Stimulated activated CD8-positive, alpha-beta memory T cell treated with anti-CD3 and anti-CD28 coated beads, Interleukin-4, amount 100 ng/mL, for 24 hours (primary cell): ENCODE measurements around the gene UQCC5.

Source experiments
- DNase-seq: peaks from one replicate; pipeline ENCODE4 v3.0.0-alpha.2; 2020; ENCODE audit warnings: low read depth

The UQCC5 gene

GRCh38 chr3:52536369-52537164 lies at the start of gene UQCC5:
Gene UQCC5 (plus strand): TSS chr3:52536605. CDS start chr3:52536756, 151 bp downstream.
- DNase-seq = peak; percentile 95

GRCh38 chr3:52487050-52487787 lies 49.2 kb upstream of the UQCC5 start:
- DNase-seq = no peak

DNA sequence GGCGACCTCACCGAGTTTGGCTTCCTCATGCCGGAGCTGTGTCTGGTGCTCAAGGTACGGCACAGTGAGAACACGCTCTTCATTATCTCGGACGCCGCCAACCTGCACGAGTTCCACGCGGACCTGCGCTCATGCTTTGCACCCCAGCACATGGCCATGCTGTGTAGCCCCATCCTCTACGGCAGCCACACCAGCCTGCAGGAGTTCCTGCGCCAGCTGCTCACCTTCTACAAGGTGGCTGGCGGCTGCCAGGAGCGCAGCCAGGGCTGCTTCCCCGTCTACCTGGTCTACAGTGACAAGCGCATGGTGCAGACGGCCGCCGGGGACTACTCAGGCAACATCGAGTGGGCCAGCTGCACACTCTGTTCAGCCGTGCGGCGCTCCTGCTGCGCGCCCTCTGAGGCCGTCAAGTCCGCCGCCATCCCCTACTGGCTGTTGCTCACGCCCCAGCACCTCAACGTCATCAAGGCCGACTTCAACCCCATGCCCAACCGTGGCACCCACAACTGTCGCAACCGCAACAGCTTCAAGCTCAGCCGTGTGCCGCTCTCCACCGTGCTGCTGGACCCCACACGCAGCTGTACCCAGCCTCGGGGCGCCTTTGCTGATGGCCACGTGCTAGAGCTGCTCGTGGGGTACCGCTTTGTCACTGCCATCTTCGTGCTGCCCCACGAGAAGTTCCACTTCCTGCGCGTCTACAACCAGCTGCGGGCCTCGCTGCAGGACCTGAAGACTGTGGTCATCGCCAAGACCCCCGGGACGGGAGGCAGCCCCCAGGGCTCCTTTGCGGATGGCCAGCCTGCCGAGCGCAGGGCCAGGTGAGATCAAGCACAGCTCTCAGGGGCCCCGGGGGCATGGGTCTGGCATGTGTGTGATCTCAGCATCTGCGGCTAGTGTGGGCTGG lies 48.4 kb upstream of the UQCC5 start:
- no peak for DNase-seq

GRCh38 chr3:52488746-52489145 lies 47.7 kb upstream of the UQCC5 start:
- DNase-seq = no peak

- DNase-seq = no peak
These were observed 47.0 kb upstream of the UQCC5 start for GRCh38 chr3:52489453-52489852.

DNA sequence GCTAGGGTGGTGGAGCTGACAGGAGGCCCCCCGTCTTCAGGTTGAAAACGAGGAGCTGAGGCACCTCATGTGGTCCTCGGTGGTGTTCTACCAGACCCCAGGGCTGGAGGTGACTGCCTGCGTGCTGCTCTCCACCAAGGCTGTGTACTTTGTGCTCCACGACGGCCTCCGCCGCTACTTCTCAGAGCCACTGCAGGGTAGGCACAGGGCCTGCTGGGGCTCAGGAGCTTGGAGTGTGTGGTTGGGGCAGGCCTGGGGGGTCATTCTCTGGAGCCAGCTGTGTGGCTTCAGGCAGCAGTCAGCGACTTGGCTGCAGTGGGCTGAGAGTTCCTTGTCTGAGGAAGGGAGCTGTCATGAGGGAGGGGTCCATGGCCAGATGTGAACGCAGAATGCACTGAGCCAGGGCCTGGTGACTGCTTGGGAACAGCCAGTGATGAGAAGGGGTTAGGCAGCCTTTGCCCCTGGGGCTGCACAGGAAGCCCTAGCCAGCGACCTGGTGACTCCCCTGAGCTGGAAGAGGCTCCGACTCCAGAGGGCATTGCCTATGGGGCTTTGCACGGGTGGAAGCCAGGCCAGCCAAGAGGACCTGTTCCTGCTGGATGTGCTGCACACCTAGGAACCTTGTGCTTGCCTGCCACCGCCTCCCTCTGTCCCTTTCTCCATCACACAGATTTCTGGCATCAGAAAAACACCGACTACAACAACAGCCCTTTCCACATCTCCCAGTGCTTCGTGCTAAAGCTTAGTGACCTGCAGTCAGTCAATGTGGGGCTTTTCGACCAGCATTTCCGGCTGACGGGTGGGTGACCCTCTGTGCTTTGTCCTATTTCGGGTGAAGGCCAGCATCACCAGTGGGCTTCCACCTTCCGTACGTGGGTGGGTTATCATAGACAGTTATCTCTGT lies 46.1 kb upstream of the UQCC5 start:
- DNase-seq = no peak

DNA sequence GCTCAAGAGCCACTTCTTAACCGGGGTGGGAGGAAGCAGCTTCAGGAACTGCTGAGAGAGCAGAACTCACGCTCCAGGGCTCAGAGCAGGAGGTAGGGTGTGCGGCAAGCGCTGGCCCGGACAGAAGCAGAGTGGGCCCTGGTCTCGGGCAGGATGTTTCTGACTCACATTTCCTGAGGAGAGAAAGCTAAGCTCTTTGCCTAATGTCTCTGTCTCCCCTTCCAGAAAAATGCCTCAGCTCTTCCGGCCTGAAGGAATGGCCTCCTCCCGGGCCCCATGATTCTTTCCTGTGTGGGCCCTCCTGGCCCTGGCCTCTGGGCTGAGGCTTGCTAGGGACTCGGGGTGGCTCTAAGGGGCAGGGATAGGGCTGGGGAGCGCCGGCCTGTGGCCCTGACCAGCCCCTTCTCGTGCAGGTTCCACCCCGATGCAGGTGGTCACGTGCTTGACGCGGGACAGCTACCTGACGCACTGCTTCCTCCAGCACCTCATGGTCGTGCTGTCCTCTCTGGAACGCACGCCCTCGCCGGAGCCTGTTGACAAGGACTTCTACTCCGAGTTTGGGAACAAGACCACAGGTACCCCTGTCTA lies 45.4 kb upstream of the UQCC5 start:
- no peak for DNase-seq

DNA sequence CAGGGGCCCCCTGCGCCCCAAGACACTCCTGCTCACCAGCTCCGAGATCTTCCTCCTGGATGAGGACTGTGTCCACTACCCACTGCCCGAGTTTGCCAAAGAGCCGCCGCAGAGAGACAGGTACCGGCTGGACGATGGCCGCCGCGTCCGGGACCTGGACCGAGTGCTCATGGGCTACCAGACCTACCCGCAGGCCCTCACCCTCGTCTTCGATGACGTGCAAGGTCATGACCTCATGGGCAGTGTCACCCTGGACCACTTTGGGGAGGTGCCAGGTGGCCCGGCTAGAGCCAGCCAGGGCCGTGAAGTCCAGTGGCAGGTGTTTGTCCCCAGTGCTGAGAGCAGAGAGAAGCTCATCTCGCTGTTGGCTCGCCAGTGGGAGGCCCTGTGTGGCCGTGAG lies 44.3 kb upstream of the UQCC5 start:
- no peak for DNase-seq

DNA sequence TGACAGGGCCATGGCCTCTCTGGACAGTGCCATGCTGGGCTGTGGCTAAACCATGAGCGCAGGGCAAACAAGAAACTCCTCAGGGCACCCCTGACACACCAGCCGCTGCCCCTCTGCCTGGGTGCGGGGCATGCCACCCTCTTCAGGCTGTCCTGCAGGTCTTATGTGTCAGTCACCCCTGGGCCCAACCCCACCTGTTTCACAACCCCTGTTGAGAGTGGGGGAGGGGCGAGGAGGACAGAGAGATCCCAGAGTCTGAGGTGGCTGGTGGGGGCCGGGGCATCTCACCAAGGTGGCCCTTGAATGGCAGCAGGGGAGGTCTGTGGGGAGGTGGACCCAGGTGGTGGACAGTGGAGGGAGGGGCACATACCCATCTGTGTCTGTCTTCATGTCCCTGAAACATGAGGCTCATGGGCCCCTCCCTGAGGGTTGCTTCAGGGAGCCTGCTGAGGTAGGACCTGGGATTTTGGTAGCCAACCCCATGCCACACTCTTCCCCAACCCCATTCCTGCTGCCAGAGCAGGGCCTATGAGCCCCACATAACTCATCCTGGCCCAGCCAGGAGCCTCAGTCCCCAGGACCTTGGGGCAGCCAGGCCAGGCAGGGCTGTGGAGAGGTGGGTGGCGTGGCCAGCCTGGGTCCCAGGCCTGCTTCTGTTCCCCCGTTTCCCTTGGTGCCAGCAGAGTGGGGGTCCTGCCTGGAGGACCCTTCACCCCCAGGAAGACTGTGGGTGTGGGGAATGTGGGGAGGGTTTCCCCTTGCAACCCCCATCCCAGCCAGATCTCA lies 43.0 kb upstream of the UQCC5 start:
- DNase-seq = no peak

DNA sequence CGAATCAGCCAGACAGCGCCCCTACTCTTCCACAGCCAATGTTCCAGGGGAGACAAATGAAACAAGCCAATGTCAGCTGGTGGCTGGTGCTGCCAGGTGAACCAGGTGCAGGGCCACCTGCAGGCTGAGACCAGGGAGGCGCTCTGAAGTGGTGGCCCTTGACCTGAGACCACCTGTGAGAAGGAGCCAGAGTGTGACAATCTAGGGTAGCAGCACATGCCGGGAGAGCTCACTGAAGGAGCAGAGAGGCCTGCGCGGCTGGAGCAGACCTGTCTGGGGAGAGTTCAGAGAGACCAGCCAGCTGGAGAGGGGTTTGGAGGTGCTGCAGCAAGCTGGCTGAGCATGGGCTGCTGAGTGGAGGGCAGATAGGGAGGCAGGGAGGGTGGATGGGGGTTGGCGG lies 42.0 kb upstream of the UQCC5 start:
- DNase-seq = no peak

DNA sequence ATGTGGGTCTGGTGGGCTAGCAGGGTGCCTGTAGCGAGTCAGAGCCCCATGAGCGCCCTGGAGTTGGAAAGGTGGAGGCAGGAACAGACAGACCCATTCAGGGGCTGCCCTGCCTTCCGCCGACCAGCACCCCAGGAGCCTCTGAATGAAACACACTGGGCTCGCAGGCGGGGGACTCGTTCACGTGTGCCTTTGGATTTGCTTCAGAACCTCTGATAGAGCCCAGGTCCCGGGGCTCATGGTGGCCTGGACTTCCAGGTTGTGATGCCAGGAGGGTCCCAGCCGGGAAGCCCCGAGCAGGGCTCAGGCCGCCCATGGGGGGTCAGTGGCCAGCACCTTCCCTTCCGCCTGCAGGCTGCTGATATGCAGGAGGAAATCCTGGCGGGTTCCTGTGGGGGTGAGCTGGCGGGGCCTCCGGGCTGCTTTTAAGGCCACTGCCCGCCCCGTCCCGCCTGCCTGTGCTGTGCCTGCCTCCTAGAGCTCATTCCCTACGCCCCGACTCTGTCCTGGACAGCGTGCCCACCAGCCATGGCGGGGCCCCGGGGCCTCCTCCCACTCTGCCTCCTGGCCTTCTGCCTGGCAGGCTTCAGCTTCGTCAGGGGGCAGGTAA lies 41.4 kb upstream of the UQCC5 start, which contains the start of gene STAB1:
Gene STAB1 (plus strand): TSS at position 453 of the 610 bp plus-strand sequence. CDS start 76 bp downstream, at position 529.
- DNase-seq = no peak

DNA sequence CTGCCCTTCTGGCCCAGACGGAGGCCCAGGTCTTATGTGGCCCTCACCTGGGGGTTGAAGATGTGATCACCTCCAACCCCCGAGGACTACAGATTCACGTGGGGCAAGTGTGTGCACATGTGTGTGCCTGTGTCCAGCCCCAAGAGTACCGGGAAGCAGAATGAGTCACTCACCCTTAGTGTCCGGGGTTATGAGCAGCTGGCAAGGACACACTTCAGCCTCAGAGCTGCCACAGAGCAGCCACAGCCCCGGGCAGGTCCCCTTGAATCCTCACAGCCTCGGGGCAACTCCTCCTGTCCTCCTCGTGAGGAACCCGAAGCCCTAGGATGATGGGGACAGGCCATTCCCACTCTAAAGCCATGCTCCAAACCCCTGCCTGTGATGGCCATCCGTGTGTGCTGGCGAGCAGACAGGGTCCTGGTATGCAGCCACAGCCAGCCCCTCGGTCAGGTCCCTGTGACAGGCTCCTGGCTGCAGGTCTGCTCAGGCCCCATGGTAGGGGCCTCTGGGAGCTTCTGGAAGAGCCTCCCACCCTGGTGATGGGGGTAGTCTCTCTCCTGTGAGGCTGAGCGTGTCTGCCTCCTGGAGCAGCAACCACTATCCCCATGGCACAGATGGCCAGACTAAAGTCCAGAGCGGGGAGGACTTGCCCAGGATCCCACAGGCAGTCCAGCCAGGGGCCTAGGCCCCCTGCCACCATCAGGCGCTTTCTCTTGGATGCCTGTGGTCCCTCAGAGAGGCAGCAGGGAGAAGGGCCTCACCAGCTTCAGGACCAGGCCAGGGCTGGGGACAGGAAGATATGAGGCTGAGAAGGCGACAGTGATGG lies 40.4 kb upstream of the UQCC5 start:
- no peak for DNase-seq

GRCh38 chr3:52498137-52499054 lies 38.0 kb upstream of the UQCC5 start:
- no peak for DNase-seq

GRCh38 chr3:52501046-52501445 lies 35.4 kb upstream of the UQCC5 start:
- DNase-seq = no peak

- DNase-seq = no peak
These were observed 34.4 kb upstream of the UQCC5 start for GRCh38 chr3:52502001-52502400.

DNA sequence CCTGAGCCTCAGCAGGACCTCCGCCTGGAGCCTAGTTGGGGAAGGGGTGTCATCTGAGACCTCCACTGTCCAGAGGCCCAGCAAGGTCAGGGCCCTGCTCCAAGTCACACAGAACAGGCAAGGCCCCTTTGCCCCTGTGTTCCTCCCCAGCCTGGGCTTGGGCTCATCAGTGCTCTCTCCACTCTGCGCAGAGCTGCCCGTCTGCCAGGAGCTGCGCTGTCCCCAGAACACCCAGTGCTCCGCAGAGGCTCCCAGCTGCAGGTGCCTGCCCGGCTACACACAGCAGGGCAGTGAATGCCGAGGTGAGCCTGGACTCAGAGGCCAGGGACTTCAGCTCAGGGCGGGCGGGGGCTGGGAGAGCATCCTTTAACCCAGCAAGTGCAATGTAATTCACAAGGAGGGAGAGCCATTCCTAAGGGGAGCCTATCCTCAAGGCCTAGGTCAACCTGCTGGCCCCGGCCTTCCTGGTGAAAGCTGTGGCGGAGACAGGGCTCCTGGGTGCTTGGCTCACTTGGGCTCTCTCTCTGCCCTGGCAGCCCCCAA lies 33.5 kb upstream of the UQCC5 start:
- DNase-seq = no peak

DNA sequence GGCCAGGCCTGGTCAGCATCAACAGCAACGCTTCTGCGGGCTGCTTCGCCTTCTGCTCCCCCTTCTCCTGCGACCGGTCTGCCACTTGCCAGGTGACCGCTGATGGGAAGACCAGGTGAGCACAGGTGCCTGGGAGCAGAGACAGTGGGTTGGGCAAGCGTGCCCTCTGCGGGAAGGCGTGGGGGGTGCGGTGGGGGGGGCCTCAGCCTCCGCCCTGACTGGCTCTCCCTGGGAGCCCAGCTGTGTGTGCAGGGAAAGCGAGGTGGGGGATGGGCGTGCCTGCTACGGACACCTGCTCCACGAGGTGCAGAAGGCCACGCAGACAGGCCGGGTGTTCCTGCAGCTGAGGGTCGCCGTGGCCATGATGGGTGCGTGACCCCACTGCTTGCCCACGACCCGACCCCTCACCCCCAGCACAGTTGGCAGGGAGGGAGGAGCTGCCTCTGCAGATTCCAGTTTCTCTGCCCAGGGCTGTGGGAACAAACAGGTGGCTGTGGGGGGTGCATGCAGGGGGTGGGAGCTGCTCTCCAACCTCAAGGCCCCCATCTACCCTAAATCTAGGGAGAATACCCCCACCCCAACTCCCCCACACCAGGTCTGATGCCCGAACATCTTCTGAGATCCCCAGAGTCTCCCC lies 32.5 kb upstream of the UQCC5 start:
- DNase-seq = no peak
